HAP-1 (cell line): ENCODE data around the gene RPS6KA6.

Source experiments
- DNase-seq, 2 experiments: peaks; one replicate each; pipeline ENCODE4 v3.0.0-alpha.2; 2016 to 2020; ENCODE audit warnings: low spot score in 2 of 2
- H3K27me3 ChIP-seq: fragments of 250-450 bp; sonication (Bioruptor Pico); 2 replicates; pipeline ENCODE4 v1.5.1; 2020; ENCODE audit warnings: low read depth, mild to moderate bottlenecking, moderate library complexity
- H3K36me3 ChIP-seq: fragments of 250-450 bp; sonication (Bioruptor Pico); replicated peaks from 2 replicates; pipeline ENCODE4 v1.5.1; 2020; ENCODE audit warnings: mild to moderate bottlenecking
- H3K4me1 ChIP-seq: fragments of 250-450 bp; sonication (Bioruptor Pico); 2 replicates; pipeline ENCODE4 v1.5.1; 2020; ENCODE audit warnings: mild to moderate bottlenecking
- H3K4me3 ChIP-seq: fragments of 250-450 bp; sonication (Bioruptor Pico); 2 replicates; pipeline ENCODE4 v1.5.1; 2020; ENCODE audit warnings: mild to moderate bottlenecking, moderate library complexity
- H3K9me3 ChIP-seq: fragments of 250-450 bp; sonication (Bioruptor Pico); 2 replicates; pipeline ENCODE4 v1.5.1; 2020; ENCODE audit warnings: mild to moderate bottlenecking, moderate library complexity
- in situ Hi-C: fragments of 300-500 bp; cut with MboI; formaldehyde crosslinking; loops from 3 replicates; pipeline ENCODE4 v1.14.3; 2020; ENCODE audit warnings: low sequenced_read_pairs, inconsistent platforms, mixed read lengths

RPS6KA6 gene

GRCh38 chrX:84046403-84046984 is 141.5 kb downstream of the RPS6KA6 start:
- Histone ChIP-seq H3K4me3 (no peak overlapping the region), H3K36me3 (no peaks in the 10 kb centered on the region), H3K4me1 (no peaks in the 10 kb centered on the region; the same call in 1 of the 2 replicates), H3K27me3 (no peaks in the 10 kb centered on the region), H3K9me3 (no peaks in the 10 kb centered on the region)
- peak; percentile 50 to 52 for DNase-seq
- in situ Hi-C loops: no loop called here

GRCh38 chrX:84044051-84044450 is 143.9 kb downstream of the RPS6KA6 start:
- no peak for DNase-seq
- H3K36me3 ChIP-seq: no peaks in the 10 kb centered on the region
- H3K4me3 ChIP-seq: no peak overlapping the region
- no peaks in the 10 kb centered on the region for H3K27me3 ChIP-seq
- no peaks in the 10 kb centered on the region for H3K9me3 ChIP-seq
- H3K4me1 ChIP-seq: no peaks in the 10 kb centered on the region; the same call in 1 of the 2 replicates
- in situ Hi-C loops: no loop called here
